DND-41 (cell line): ENCODE results near the gene GAS7.

Experiments used
- EZH2 ChIP-seq: IDR thresholded peaks from 3 replicates; pipeline ENCODE4 v1.6.1; 2012; ENCODE audit warnings: borderline replicate concordance, low read depth, mild to moderate bottlenecking, moderate library complexity, low read length, inconsistent platforms; ENCODE audit not compliant: severe bottlenecking
- TF ChIP-seq, protein P1 (sequence below): IDR thresholded peaks from 2 replicates; pipeline ENCODE4 v1.5.1; 2012; ENCODE audit warnings: borderline replicate concordance, low read length, moderate library complexity, mild to moderate bottlenecking; ENCODE audit not compliant: poor library complexity, severe bottlenecking; ENCODE audit errors: extremely low read depth

GRCh38 chr17:10048629-10049350 is 149.6 kb downstream of the GAS7 start:
- TF ChIP-seq, protein P1, sequence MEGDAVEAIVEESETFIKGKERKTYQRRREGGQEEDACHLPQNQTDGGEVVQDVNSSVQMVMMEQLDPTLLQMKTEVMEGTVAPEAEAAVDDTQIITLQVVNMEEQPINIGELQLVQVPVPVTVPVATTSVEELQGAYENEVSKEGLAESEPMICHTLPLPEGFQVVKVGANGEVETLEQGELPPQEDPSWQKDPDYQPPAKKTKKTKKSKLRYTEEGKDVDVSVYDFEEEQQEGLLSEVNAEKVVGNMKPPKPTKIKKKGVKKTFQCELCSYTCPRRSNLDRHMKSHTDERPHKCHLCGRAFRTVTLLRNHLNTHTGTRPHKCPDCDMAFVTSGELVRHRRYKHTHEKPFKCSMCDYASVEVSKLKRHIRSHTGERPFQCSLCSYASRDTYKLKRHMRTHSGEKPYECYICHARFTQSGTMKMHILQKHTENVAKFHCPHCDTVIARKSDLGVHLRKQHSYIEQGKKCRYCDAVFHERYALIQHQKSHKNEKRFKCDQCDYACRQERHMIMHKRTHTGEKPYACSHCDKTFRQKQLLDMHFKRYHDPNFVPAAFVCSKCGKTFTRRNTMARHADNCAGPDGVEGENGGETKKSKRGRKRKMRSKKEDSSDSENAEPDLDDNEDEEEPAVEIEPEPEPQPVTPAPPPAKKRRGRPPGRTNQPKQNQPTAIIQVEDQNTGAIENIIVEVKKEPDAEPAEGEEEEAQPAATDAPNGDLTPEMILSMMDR: no peak
- TF ChIP-seq EZH2: no peak
